Measurements from ENCODE around the gene PDCD4.
"Not testable (repeated sequence)": the region's sequence is repeated elsewhere in the genome, so short reads cannot be mapped to it uniquely, and the experiment has no call there.

PDCD4 gene

GRCh38 chr10:110885932-110886674 lies 14.4 kb downstream of the PDCD4 start:
- DNase-seq: no peak

GRCh38 chr10:110887560-110887959 lies 15.8 kb downstream of the PDCD4 start:
- DNase-seq: no peak

GRCh38 chr10:110892602-110893288 lies 21.0 kb downstream of the PDCD4 start:
- DNase-seq: no peak

- no peak for DNase-seq
Measured at GRCh38 chr10:110893559-110894179, 21.9 kb downstream of the PDCD4 start.

- DNase-seq: no peak
Measured at GRCh38 chr10:110897184-110897583, 25.5 kb downstream of the PDCD4 start.

- no peak for DNase-seq
Measured at GRCh38 chr10:110898391-110898790, 26.7 kb downstream of the PDCD4 start.

GRCh38 chr10:110900983-110901382 lies 29.3 kb downstream of the PDCD4 start:
- DNase-seq: no peak

- no peak for DNase-seq
Measured at GRCh38 chr10:110901954-110902819, 30.5 kb downstream of the PDCD4 start.

- DNase-seq: no peak
Measured at GRCh38 chr10:110903280-110904278, 31.9 kb downstream of the PDCD4 start.

- DNase-seq: no peak
Measured at GRCh38 chr10:110910138-110910537, 38.4 kb downstream of the PDCD4 start.

GRCh38 chr10:110912374-110912773 lies 40.6 kb downstream of the PDCD4 start:
- no peak for DNase-seq

- no peak for DNase-seq
Measured at GRCh38 chr10:110914431-110914830, 42.7 kb downstream of the PDCD4 start.

GRCh38 chr10:110915035-110915434 lies 43.3 kb downstream of the PDCD4 start:
- DNase-seq: no peak

- DNase-seq: not testable (repeated sequence)
Measured at GRCh38 chr10:110915600-110915999, 43.9 kb downstream of the PDCD4 start.

- peak; percentile 87 for DNase-seq
Measured at GRCh38 chr10:110916554-110917346, 45.0 kb downstream of the PDCD4 start.

GRCh38 chr10:110918269-110918642 lies 46.5 kb downstream of the PDCD4 start:
- DNase-seq: peak; percentile 88

- DNase-seq: peak; percentile 98
Measured at GRCh38 chr10:110918643-110919348, 47.1 kb downstream of the PDCD4 start, which contains the start of gene BBIP1. Gene BBIP1, minus strand, starts transcription at chr10:110919180. Its CDS starts 1,023 bp downstream, at chr10:110918157.

GRCh38 chr10:110919349-110919931 lies 47.7 kb downstream of the PDCD4 start, which contains the start of gene SHOC2:
Gene SHOC2, plus strand, starts transcription at chr10:110919604. Its CDS starts 44,755 bp downstream, at chr10:110964359.
- no peak for DNase-seq

All from DMS 273 treated with DMSO at 0.1 percent for 48 hours (cell line).